ENCODE measurements around the gene BCAR3.

Gene BCAR3

DNA sequence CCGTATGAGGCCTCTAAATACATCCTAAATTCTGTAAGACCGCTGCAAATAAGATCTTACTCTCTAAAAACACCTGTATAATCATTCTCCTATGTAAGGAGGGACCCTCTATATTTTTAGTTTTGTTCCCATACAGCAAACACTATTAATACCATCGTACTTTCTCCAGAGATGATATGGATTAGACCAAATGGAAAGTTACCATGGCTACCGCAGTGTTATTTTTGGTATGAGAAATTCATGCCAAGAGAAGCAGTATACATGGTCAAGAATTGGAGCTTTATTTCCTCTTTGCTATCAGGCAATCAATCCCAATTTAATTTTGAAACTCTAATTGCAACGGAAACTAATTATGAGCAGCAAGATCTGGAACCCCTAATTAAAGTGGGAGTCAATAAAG lies 70.0 kb downstream of the BCAR3 start:
- DNase-seq (ENCODE audit: low read depth, low spot score): no peak
- in situ Hi-C loops (cut with HindIII; ENCODE audit: low sequenced_read_pairs): no loop called here
- TF ChIP-seq, protein P1, sequence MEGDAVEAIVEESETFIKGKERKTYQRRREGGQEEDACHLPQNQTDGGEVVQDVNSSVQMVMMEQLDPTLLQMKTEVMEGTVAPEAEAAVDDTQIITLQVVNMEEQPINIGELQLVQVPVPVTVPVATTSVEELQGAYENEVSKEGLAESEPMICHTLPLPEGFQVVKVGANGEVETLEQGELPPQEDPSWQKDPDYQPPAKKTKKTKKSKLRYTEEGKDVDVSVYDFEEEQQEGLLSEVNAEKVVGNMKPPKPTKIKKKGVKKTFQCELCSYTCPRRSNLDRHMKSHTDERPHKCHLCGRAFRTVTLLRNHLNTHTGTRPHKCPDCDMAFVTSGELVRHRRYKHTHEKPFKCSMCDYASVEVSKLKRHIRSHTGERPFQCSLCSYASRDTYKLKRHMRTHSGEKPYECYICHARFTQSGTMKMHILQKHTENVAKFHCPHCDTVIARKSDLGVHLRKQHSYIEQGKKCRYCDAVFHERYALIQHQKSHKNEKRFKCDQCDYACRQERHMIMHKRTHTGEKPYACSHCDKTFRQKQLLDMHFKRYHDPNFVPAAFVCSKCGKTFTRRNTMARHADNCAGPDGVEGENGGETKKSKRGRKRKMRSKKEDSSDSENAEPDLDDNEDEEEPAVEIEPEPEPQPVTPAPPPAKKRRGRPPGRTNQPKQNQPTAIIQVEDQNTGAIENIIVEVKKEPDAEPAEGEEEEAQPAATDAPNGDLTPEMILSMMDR (IDR thresholded peaks at IDR 0.05; ENCODE audit: low read depth, low read length): no peak
- H3K4me3 ChIP-seq (ENCODE audit: low read depth, low read length): no peak overlapping the region

DNA sequence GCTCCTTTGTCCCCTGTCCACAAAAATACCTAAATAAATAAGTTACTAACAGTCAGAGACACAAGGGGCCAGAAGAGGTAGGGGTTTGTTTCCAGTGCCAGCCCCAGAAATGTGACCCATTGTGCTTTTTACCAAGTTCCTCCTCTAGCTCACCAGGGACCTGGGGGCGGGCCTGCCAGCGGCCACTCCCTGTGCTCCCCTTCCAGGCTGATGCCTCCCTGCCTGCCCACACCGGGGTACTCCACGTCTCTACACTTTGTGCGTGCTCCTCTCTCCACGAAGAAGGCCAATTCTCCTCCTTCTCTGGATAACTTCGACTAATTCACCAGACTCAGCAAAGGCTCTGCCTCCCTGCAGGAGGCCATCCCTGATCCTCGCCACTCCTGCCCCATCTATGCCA lies 72.1 kb downstream of the BCAR3 start:
- DNase-seq (ENCODE audit: low read depth, low spot score): no peak
- in situ Hi-C loops (cut with HindIII; ENCODE audit: low sequenced_read_pairs): no loop called here
- no peak overlapping the region for H3K4me3 ChIP-seq (ENCODE audit: low read depth, low read length)
- TF ChIP-seq, protein P1 (IDR thresholded peaks at IDR 0.05; ENCODE audit: low read depth, low read length): no peak

GRCh38 chr1:93608187-93609109 lies 73.2 kb downstream of the BCAR3 start:
- TF ChIP-seq, protein P1 (IDR thresholded peaks at IDR 0.05; ENCODE audit: low read depth, low read length): no peak
- DNase-seq (ENCODE audit: low read depth, low spot score): no peak
- in situ Hi-C loops (cut with HindIII; ENCODE audit: low sequenced_read_pairs): no loop called here
- no peak overlapping the region for H3K4me3 ChIP-seq (ENCODE audit: low read depth, low read length)

DNA sequence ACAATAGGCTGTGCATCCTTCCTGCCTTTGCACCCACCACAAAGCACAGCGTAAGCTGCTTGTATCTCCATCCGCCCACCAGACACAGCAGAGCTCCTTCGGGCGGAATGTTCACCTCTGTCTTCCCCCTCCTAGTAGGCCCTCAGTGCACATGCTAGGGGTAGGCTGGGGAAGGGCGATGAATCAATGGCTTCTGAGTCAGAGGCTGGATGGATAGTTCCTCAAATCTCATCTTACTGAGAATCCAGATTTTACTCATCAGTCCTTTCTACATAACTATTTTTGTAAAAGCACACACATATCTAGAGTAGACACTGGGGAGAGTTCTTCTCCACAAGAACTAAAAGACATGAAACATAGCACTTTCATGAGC lies 73.8 kb downstream of the BCAR3 start:
- TF ChIP-seq, protein P1 (IDR thresholded peaks at IDR 0.05; ENCODE audit: low read depth, low read length): no peak
- no peak overlapping the region for H3K4me3 ChIP-seq (ENCODE audit: low read depth, low read length)
- peak; percentile 52 for DNase-seq (ENCODE audit: low read depth, low spot score)
- in situ Hi-C loops (cut with HindIII; ENCODE audit: low sequenced_read_pairs): no loop called here

DNA sequence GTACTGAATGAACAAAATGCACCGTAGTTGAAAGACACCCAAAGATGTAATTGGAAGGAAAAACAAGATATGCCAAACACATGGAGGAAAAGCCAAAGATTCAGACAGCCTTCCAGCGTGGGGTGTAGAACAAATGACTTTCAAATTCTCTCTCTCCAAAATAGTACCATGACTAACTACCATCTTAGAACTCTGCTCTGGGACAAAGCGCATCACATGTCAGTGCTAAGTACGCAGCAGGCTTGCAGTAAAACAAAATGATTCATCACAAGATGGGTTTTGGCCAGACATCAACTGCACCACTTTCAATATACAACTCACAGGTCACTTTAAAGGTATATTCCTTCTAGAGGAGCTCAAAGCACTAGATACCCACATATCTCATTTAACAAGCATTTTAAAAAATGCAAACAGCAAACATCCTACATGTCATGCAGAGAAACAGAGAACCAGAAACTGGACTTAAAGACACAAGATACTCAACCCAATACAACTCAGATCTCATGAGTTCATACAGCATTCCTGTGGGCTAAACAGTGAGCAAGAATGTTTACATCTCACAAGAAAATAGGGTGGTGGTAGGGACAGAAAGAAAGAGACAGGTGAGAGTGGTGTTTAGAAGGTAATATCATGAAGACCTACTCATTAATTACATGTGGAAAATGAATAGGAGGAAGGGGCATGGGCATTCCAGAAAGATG lies 75.7 kb downstream of the BCAR3 start:
- DNase-seq (ENCODE audit: low read depth, low spot score): peak; percentile 95
- TF ChIP-seq, protein P1 (IDR thresholded peaks at IDR 0.05; ENCODE audit: low read depth, low read length): no peak
- in situ Hi-C loops (cut with HindIII; ENCODE audit: low sequenced_read_pairs): no loop called here
- no peak overlapping the region for H3K4me3 ChIP-seq (ENCODE audit: low read depth, low read length)

- in situ Hi-C loops (cut with HindIII; ENCODE audit: low sequenced_read_pairs): no loop called here
- TF ChIP-seq, protein P1 (IDR thresholded peaks at IDR 0.05; ENCODE audit: low read depth, low read length): no peak
These were observed 76.5 kb downstream of the BCAR3 start for GRCh38 chr1:93605026-93605568.

More at GRCh38 chr1:93605026-93605568, 76.5 kb downstream of the BCAR3 start:
- H3K4me3 ChIP-seq (ENCODE audit: low read depth, low read length): no peak overlapping the region
- no peak for DNase-seq (ENCODE audit: low read depth, low spot score)
